MV-4-11 (cell line): Measurements from ENCODE around the gene GRM3.

Source experiments
- DNase-seq: peaks from one replicate; lab custom pipeline; 2025; lab: John Stamatoyannopoulos, UW

GRM3 gene

DNA sequence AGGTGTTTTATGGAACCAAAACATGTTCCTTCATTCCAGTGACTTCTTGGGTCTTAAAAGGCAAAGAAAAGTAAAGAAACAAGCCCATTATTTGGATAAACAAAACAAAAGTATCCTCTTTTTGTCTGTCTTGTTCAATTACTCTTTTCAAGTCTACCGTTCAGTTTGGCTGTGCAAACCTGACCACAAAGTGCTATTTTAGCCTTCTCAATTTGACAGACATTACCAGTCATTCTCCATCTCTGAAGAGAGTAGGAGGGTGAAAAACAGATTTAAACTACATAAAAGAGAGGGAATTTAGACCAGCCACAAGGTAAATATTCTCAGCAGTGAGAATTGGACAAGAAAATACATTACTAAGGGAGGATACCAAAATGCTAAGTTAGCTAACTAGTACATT, 145.2 kb downstream of the GRM3 start:
- no peak for DNase-seq

- DNase-seq = no peak
Observed at GRCh38 chr7:86790383-86790782, 146.7 kb downstream of the GRM3 start.

GRCh38 chr7:86792260-86792659, 148.6 kb downstream of the GRM3 start:
- no peak for DNase-seq

GRCh38 chr7:86793136-86793535, 149.4 kb downstream of the GRM3 start:
- DNase-seq = no peak

GRCh38 chr7:86814661-86815379, 171.1 kb downstream of the GRM3 start:
- peak; percentile 4 for DNase-seq

- no peak for DNase-seq
Observed at GRCh38 chr7:86815556-86815955, 171.8 kb downstream of the GRM3 start.

GRCh38 chr7:86818903-86819302, 175.2 kb downstream of the GRM3 start:
- no peak for DNase-seq

DNA sequence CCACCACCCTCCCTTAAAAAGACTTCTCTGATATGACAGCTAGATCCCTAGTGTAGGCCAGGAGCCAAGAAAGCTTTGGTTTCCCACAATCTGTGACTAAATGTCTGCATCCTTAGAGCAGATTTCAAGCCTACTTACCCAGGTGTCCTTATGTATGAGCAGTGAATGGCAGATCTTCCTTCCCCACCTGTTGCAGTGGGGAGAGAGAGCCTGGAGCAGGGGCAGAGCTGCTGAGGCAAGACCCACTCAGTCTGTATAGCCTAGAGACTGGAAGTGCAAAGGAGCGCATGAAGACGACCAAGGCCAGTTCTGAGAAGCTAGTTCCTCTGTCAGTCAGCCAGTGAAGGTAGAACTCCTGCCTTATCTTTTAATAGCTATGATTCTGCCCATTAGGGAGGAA, 180.1 kb downstream of the GRM3 start:
- DNase-seq = no peak

- DNase-seq = no peak
Observed at GRCh38 chr7:86825264-86825663, 181.6 kb downstream of the GRM3 start.

DNA sequence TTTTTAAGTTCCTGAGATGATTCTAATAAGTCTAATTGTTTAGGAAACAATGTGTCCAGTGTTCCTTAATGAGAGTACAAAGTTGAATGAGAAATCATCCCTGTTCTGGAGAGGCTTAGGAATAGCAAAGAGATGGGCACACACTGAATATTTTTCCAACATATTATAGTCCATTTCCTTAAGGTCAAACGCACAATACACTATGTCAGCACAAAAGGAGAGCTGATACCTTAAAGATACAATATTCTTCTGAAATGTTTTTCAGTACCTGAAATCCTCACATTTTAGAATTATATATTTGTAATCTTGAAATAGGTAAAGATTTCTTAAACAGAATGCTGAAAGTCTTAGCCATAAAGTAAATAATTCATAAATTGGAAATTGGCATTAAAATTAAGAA, 183.2 kb downstream of the GRM3 start:
- DNase-seq = no peak

DNA sequence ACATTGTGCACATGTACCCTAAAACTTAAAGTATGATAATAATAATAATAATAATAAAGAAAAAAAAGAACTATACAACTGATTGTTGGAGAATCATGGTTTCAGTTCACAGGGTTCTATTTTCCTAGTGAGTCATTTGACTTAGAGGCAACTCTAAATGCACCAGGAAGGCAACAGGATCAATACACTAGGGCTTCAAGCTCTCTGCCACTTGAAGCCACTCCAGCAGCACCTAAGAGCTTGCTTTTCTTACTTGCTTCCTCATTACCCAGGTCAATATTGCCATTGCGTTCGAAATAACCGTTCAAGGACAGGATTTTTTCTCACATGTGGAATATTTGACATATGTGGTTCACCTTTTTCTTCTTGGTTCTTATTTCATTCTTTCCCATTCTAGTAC, 189.7 kb downstream of the GRM3 start:
- no peak for DNase-seq

DNA sequence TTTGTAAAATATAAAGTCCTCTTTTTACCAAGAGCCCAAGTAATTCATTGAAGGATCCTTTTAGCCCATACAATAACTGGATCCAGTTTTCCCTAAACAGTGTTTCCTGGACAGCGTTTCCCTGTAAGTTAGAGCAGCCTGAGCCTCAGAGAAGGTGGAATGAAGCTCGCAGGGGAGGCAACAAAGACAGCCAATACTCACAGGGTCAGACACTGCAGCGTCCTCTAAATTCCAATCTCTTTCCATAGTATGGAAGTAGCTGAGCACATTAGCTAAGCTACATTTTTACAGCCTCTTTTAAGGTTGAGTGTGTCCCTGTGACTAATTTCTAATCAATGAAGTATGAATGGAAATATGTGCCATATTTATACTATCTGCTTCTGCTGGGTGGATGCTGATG, 193.5 kb downstream of the GRM3 start:
- DNase-seq = no peak

DNA sequence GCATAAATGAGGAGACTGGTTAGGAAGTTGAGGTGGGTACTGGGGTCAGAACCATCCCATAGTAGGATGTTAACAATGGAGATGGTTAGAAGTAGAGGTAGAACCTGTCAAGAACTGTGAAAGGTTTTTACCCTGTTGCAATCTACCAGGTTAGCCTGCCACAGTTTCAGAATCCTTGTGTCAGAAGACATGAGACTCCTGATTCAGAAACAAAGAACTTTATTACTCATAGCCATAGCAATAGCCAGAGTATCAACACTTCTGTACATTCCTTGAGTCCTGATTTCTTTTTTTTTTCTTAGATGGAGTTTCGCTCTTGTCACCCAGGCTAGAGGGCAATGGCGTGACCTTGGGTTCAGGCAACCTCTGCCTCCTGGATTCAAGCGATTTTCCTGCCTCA, 200.9 kb downstream of the GRM3 start:
- DNase-seq = no peak

DNA sequence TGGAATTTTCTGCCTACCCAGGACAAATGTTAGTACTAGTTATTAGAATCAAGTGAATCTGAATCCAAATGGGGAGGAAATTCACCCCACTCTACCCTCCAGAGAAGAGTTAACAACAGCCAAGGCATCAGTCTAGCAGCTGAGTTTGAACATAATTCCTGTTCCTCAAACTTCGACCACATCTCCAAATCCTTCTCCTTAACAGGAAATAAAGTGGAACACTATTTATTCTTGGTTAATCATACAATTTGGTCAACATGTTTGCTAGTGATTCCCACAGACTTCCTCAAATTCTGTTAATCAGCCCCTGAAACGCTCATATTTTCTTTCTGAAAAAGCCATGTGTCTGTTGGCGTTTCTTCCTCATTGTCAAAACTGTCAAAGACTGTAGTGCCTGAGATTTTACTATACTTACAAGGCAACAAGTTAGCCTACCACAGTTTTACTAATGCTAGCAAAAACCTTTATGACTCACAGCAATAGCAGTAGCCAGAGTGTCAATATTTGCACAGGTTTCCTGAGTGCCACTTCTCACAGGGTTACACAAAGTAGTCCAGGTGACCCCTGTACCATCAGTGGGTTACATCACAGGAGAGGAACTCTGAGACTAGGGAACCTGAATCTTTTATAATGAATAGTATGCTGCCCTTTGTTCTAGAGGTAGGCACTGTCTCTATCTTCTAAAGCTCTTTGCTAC, 202.9 kb downstream of the GRM3 start:
- DNase-seq = no peak

- DNase-seq = peak; percentile 39
Observed at GRCh38 chr7:86848226-86848625, 204.5 kb downstream of the GRM3 start.

DNA sequence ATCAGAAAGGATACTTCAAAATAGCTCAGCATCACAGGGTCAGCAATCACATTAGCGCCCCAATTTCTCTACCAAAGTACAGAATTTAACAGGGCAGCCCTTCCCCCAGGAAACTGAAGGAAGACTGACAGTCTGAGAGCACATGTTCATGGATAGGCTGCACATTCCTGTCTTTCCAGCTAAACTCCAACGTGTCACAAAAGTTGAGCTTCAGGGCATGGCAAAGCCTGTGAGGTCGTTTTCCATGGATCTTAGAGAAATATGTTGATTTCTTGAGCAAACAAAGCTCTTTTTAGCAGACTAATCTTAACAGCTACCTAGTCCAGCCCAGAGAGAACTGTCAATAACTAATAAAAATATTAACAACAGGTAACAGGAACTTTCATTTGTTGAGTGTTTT, 207.9 kb downstream of the GRM3 start:
- no peak for DNase-seq

- DNase-seq = no peak
Observed at GRCh38 chr7:86863452-86863851, 219.7 kb downstream of the GRM3 start.

GRCh38 chr7:86867163-86867762, 223.6 kb downstream of the GRM3 start:
- DNase-seq = no peak

DNA sequence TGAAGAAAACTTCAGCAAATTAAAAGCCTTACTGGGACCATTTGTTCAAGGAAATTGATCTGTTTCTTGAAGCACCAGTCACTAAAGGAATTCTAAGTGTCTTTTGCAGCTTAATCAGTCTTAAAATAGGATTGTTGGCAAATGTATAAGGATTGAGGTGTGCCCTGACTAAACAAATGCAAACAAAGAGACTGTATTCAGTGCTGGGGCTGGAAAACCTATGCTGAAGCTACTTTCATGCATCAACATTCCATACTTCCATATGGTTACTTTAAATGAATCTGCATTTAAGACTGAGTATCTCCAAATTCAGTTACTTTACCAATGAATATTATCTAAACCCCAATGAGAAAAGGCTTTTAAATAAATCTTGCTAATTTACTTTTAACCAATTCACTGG, 232.4 kb downstream of the GRM3 start:
- no peak for DNase-seq

GRCh38 chr7:86884152-86884551, 240.4 kb downstream of the GRM3 start:
- no peak for DNase-seq

DNA sequence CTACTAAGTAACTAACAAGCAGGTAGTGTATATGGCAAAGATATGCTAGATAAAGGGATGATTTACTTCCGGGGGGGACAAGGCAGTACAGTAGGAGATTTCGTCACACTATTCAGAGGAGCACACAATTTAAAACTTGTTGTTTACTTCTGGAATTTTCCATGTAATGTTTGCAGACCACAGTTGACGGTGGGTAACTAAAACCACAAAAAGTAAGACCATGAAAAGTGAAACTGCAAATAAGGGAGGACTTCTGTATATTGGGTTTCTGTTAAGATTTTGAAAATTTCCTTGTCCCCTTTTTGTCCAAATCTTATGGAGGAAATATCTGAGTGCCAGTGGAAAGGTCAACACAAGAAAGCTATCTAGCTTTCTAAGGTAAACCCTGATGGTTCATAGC, 245.8 kb downstream of the GRM3 start:
- DNase-seq = no peak

GRCh38 chr7:86898171-86898570, 254.5 kb downstream of the GRM3 start:
- no peak for DNase-seq

- no peak for DNase-seq
Observed at GRCh38 chr7:86900886-86901285, 257.2 kb downstream of the GRM3 start.
